ENCODE data around the gene SYNE1.
A peak's percentile ranks its signal among the peaks of the same experiment; 100 is the strongest.

Gene SYNE1

DNA sequence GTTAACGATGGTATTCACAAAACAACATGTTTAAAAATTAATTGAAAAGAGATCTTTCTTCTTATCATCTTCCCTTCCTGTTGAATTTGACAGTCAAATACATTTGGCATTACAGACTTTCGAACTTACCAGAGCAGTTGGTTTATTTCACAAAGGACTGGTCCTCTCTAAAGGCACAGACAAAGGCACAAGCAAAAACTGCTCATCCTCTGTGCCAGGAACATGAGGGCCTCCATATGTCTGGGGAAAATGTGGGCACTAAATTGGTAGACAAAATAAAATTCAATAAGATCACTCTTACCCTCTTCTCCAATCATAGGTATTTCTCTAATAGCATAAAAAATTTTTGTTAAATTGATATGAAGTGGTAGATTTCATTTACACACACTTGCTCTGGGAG lies 40.4 kb downstream of the SYNE1 start:
- no peaks in the 10 kb centered on the region for H3K27me3 ChIP-seq
- H3K36me3 ChIP-seq: no peaks in the 10 kb centered on the region
- H3K4me3 ChIP-seq (ENCODE audit: low read depth in 1 of 2, low read length in 1 of 2): no peak overlapping the region
- no peak overlapping the region for H3K27ac ChIP-seq
- peaks cover 0 to 19% of the 10 kb centered on the region in 2 experiments for H3K4me1 ChIP-seq (ENCODE audit: control insufficient read depth in 1 of 2, insufficient read depth in 1 of 2, low read depth in 1 of 2, low read length in 1 of 2)
- TF ChIP-seq CTCF (IDR thresholded peaks at IDR 0.05): no peak
- H3K9me3 ChIP-seq: no peaks in the 10 kb centered on the region

DNA sequence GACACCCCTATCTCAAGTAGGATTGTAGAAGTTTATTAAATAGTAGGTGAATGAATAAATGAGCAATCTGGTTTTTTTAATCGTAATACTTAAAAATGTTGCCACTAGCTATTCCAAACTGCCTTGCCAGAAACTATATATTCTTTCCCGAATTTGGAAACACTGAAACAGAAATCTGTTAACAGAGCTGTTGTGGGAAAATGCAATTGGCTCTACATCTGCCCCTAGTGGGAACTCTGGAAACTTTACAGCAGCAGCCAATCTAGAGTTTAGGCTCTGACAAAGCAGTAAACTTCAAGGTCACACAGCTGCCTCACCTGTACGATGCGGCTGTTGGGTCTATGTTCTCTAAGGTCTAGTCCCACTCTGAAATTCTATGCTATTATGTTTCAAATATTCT lies 41.7 kb downstream of the SYNE1 start:
- no peaks in the 10 kb centered on the region for H3K9me3 ChIP-seq
- H3K27me3 ChIP-seq: no peaks in the 10 kb centered on the region
- H3K27ac ChIP-seq: peak overlapping the region; percentile 7
- H3K36me3 ChIP-seq: no peaks in the 10 kb centered on the region
- no peak overlapping the region for H3K4me3 ChIP-seq (ENCODE audit: low read depth in 1 of 2, low read length in 1 of 2)
- TF ChIP-seq CTCF (IDR thresholded peaks at IDR 0.05): no peak
- H3K4me1 ChIP-seq (ENCODE audit: control insufficient read depth in 1 of 2, insufficient read depth in 1 of 2, low read depth in 1 of 2, low read length in 1 of 2): peaks cover 0 to 24% of the 10 kb centered on the region in 2 experiments

- H3K9me3 ChIP-seq: no peaks in the 10 kb centered on the region
- peaks cover 4 to 28% of the 10 kb centered on the region in 2 experiments for H3K4me1 ChIP-seq (ENCODE audit: control insufficient read depth in 1 of 2, insufficient read depth in 1 of 2, low read depth in 1 of 2, low read length in 1 of 2)
- no peaks in the 10 kb centered on the region for H3K27me3 ChIP-seq
- no peaks in the 10 kb centered on the region for H3K36me3 ChIP-seq
- no peak for TF ChIP-seq CTCF (IDR thresholded peaks at IDR 0.05)
- H3K4me3 ChIP-seq (ENCODE audit: low read depth in 1 of 2, low read length in 1 of 2): no peak overlapping the region
- H3K27ac ChIP-seq: no peak overlapping the region
Observed at GRCh38 chr6:152594701-152595100, 42.5 kb downstream of the SYNE1 start.

- no peaks in the 10 kb centered on the region for H3K9me3 ChIP-seq
- no peak for TF ChIP-seq CTCF (IDR thresholded peaks at IDR 0.05)
- peaks cover 52 to 85% of the 10 kb centered on the region in 2 experiments for H3K4me1 ChIP-seq (ENCODE audit: control insufficient read depth in 1 of 2, insufficient read depth in 1 of 2, low read depth in 1 of 2, low read length in 1 of 2)
- H3K27me3 ChIP-seq: no peaks in the 10 kb centered on the region
- H3K36me3 ChIP-seq: no peaks in the 10 kb centered on the region
- peak overlapping the region in 1 of 2 experiments; percentile 29 for H3K4me3 ChIP-seq (ENCODE audit: low read depth in 1 of 2, low read length in 1 of 2)
- H3K27ac ChIP-seq: peak overlapping the region; percentile 76
Observed at GRCh38 chr6:152588456-152588855, 48.7 kb downstream of the SYNE1 start.

DNA sequence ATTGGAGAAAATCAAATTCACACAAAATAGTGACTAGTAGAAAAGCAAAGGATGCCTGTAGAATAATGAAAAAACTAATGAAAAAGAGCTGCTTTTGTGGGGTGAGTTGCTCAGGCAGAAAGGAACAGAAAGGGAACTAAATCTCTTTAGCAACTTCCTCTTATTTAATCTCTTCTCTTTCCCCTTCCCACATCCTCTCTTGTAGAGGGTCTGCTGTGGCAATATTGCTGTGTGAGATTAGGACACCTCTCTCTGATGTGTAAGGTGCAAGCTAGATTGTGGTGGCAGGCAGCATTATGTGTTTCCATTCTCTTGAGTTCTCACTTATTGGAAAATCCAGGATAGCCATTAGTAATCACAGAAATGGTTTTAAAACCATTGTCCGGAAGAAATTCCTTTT lies 49.7 kb downstream of the SYNE1 start:
- Histone ChIP-seq H3K36me3 (no peaks in the 10 kb centered on the region), H3K27ac (peak overlapping the region; percentile 76), H3K9me3 (no peaks in the 10 kb centered on the region), H3K4me1 (ENCODE audit: control insufficient read depth in 1 of 2, insufficient read depth in 1 of 2, low read depth in 1 of 2, low read length in 1 of 2) (peaks cover 61 to 91% of the 10 kb centered on the region in 2 experiments), H3K4me3 (ENCODE audit: low read depth in 1 of 2, low read length in 1 of 2) (peak overlapping the region; percentile 29 to 33), H3K27me3 (no peaks in the 10 kb centered on the region)
- no peak for TF ChIP-seq CTCF (IDR thresholded peaks at IDR 0.05)

- Histone ChIP-seq H3K4me1 (ENCODE audit: control insufficient read depth in 1 of 2, insufficient read depth in 1 of 2, low read depth in 1 of 2, low read length in 1 of 2) (peaks cover 61 to 94% of the 10 kb centered on the region in 2 experiments), H3K9me3 (no peaks in the 10 kb centered on the region), H3K4me3 (ENCODE audit: low read depth in 1 of 2, low read length in 1 of 2) (no peak overlapping the region), H3K27ac (peak overlapping the region; percentile 76), H3K36me3 (no peaks in the 10 kb centered on the region), H3K27me3 (no peaks in the 10 kb centered on the region)
- no peak for TF ChIP-seq CTCF (IDR thresholded peaks at IDR 0.05)
Observed at GRCh38 chr6:152585236-152585635, 51.9 kb downstream of the SYNE1 start.

Measured in neutrophil (primary cell).